Effector CD4-positive, alpha-beta T cell (primary cell): Measurements from ENCODE around the gene SHB.

Experiments
- DNase-seq: peaks from one replicate; pipeline ENCODE4 v3.0.0-alpha.2; 2020
- total RNA-seq: gene quantifications from one replicate; lab custom pipeline; 2026; lab: John Stamatoyannopoulos, UW

The SHB gene
- total RNA-seq: 4.3 reads per million, percentile 17 among the genes with 10 or more reads in this experiment

DNA sequence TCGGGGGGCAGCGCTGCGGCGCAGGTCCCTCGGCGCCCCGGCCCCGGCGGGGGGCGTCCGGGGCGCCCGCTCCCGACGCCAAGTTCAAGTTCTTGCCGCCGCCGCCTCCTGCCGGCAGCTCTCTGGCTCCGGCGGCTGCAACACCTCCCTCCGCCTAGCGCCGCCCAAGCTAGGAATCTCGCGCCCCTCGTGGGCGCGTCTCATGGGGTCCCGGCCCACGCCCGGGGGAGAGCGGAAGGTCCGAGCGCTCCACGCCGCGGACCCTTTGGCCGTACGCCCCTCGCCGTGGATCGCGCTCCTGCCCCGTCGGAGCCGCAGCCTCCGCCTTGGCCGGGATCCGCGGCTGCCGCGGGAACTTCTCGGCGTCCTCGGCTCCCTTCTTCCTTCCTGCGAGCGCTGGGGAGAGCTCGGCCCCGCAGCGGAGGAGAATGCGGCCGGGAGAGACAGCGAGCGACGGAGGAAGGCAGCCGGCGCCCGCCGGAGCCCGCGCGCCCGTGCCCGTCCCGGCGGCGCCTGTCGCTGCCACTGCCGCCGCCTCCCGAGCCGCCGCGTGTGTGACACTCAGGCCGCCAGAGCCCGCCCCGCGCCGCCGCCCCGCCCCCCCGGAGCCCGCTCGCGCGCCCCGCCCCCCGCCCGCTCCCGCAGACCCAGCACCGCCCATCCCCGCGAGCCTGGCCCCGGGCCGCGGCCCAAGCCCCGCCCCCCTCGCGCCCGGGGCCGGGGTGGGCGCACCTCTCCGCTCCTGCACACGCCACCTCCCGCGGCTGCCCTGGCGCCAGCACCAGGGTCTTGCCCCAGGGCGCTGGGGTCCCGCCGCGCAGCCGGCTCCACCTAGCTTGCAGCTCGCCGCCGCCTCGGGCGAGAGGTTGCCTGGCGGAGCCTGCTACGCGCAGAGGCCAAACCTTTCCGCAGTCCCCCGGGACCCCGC is at the start of gene SHB:
TSS of gene SHB (minus strand) at position 527 of the 928 bp plus-strand sequence. CDS start 582 bp downstream, outside the sequence.
- peak; percentile 71 for DNase-seq

GRCh38 chr9:38117651-38118050 is 48.6 kb upstream of the SHB start:
- DNase-seq: no peak

GRCh38 chr9:38114905-38115304 is 45.9 kb upstream of the SHB start:
- DNase-seq: no peak

- no peak for DNase-seq
Measured at GRCh38 chr9:38112456-38112855, 43.4 kb upstream of the SHB start.

GRCh38 chr9:38112049-38112448 is 43.0 kb upstream of the SHB start:
- DNase-seq: no peak

GRCh38 chr9:38110476-38110875 is 41.4 kb upstream of the SHB start:
- no peak for DNase-seq

DNA sequence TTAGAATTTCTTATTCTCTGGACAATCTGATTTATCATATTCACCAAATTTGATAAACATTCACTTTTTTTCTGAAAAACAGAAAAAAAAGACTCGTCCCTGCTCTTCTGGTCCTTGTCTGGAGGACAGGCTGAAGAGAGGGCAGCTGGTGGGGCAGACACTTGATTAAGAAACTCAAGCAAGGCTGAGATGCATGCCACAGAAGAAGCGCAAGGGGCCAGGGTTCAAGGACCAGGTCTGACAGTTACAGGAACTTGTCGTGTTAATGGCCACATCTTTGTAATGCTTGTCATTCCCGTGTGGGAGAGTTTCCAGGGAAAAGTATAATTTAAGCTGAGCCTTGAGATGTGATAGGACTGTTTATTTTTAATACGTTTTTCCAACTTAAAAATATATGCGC is 40.6 kb upstream of the SHB start:
- no peak for DNase-seq

GRCh38 chr9:38108326-38108725 is 39.3 kb upstream of the SHB start:
- no peak for DNase-seq

DNA sequence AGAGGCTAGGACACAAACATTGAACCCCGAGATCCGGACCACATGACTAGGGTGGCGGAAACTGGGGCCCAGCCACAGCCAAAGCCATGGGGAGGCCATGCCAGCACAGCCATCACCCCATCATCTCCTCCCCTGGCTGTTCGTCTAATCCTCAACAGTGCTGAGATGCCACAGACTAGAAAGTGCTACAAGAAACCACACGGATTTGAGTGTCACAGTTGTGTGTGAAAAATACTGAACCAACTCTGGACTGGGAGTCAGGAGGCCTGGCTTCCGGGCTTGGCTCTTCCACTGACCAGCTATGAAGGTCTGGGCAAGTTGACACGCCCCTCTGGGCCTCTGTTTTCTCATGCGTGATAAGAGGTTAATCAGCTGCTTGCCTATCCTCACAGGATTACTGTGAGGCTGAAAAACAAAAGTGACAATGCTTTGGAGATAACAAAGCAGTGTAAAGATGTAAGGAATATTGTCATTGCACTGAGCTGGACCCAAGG is 38.8 kb upstream of the SHB start:
- DNase-seq: no peak

GRCh38 chr9:38107405-38107804 is 38.4 kb upstream of the SHB start:
- DNase-seq: no peak

GRCh38 chr9:38106488-38106887 is 37.5 kb upstream of the SHB start:
- DNase-seq: no peak

- DNase-seq: no peak
Measured at GRCh38 chr9:38103340-38103739, 34.3 kb upstream of the SHB start.

GRCh38 chr9:38101423-38101822 is 32.4 kb upstream of the SHB start:
- DNase-seq: no peak

DNA sequence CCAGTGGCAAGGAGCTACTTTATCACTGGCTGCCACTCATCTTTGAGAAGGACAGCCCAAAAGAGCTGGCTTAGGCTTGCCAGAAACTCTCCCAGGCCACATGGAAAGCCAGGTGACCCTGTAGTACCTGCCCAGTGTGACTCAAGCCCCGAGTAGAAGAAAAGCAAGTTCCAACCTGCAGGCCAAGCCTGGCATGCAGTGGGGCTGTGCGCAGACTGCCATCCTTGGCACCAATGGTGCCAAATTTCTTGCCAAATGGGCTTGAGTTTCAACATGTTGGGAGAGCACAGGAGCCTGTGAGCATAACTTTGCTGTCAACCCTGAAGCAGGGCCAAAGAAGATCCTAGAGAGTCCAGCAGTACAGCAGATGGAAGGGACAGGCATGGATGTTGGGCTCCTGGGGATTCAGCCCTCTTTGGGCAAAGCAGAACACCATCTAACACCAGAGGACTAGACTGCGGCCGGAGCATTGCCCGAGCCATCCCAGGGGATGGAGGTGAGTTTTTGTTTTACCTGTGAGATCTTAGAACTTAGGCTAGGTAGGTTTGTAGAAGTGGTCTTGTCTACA is 27.3 kb upstream of the SHB start:
- no peak for DNase-seq

DNA sequence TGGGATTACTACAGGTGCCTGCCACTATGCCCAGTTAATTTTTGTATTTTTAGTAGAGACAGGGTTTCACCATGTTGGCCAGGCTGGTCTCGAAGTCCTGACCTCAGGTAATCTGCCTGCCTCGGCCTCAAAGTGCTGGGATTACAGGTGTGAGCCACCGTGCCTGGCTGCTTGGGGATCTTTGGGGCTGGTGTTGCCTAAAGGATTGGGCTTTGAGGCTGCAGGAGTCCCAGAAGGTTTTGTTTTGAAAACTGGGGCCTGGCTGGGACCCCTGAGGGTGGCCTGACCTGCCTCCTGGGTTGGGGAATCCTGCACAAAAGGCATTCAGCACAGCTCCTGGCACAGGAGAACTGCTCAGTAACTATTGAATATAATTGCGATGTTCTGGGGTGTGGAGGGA is 25.1 kb upstream of the SHB start:
- DNase-seq: no peak

GRCh38 chr9:38092656-38093055 is 23.6 kb upstream of the SHB start:
- no peak for DNase-seq

DNA sequence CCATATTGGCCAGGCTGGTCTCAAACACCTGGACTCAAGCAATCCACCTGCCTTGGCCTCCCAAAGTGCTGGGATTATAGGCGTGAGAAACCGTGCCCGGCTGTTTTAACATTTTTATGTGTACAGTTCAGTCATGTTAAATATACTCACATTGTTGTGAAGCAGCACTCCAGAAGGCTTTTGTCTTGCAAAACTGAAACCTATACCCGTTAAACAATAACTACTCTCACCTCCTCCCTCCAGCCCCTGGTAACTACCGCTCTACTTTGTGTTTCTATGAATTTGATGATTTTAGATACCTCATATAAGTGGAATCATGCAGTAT is 23.1 kb upstream of the SHB start:
- DNase-seq: no peak

DNA sequence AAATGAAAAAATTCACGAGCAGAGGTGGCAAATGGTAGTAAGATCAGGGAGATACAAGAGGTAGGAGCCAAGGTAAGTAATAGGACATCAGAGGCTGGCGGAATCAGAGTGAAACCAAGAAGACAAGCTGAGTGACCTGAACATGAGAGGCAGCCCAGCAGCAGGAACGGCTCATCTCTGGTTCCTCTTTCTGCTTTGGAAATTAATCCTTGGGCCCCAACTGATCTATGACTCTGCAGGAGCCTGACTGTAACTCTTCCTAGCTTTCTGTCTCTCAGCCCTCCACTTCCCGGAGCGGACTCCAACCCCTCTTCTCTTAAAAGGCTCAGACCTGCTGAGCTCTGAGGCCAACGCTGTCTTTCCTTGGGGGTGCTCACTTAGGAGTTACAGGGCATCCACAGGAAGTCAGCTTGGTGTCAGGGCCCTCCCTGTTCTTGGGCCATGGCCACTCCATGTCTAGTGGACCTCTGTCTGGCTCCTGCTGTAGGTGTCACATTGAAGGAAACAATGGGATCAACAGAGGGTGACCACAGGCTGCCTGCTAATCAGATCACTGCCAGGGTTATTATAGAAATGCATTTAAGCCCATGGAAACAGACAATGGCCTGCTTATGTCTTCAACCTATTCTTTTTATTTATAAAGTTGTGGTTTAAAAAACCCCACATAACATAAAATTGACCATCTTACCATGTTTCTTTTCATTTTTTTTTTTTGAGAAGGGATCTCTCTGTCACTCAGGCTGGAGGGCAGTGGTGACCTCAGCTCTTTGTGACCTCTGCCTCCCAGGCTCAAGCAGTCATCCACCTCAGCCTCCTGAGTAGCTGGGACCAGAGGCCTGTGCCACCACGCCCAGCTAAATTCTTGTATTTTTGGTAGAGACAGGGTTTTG is 22.5 kb upstream of the SHB start:
- no peak for DNase-seq

- DNase-seq: no peak
Measured at GRCh38 chr9:38090170-38090569, 21.1 kb upstream of the SHB start.

- DNase-seq: no peak
Measured at GRCh38 chr9:38089387-38090165, 20.5 kb upstream of the SHB start.

GRCh38 chr9:38088006-38088925 is 19.2 kb upstream of the SHB start:
- peak; percentile 63 for DNase-seq
